ENCODE measurements around the gene DDX10.

The DDX10 gene

DNA sequence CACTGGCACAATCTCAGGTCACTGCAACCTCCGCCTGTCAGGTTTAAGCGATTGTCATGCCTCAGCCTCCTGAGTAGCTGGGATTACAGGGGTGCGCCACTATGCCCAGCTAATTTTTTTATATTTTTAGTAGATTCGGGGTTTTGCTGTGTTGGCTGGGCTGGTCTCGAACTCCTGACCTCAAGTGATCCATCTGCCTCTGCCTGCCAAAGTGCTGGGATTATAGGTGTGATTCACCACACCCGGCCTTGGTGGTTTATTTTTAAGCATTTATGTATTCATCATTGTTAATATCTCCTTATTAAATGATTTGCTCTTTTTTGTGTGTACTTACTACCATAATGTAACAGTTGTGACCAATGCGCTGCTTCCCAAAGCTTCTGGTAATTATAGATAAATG lies 171.7 kb downstream of the DDX10 start:
- no peak for TF ChIP-seq GATA3 (IDR thresholded peaks at IDR 0.05; ENCODE audit: low read depth, low read length)
- TF ChIP-seq GATA2 (IDR thresholded peaks at IDR 0.05; ENCODE audit: low read depth, low read length): no peak

DNA sequence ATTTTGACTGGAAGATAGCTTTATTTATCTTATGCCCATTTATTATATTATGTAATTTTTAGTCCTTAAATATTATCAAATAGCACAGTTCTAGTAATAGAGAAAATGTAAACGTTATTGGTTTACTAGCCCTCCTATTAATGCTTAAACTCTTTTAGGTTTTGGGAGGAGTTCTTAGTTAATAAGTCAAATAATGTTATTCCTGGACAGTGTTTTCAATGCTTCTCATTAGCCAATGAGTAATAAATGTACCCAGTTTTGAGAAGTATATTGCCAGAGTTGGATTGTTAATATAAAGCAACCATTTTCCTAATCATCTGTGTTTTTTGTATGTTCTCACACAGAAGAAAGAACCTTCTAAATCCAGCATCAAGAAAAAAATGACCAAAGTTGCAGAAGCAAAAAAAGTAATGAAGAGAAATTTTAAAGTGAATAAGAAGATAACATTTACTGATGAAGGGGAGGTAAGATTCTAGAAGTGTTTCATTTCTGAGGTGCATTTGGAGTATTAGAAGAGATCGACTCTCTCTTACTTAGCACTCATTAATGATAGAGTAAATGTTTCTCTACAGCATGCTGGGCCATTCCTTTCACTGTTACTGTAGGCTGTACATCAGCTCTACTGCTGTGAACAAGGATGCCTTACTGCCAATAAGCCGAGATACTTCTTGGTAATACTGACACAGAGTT lies 173.4 kb downstream of the DDX10 start:
- TF ChIP-seq GATA3 (IDR thresholded peaks at IDR 0.05; ENCODE audit: low read depth, low read length): no peak

DNA sequence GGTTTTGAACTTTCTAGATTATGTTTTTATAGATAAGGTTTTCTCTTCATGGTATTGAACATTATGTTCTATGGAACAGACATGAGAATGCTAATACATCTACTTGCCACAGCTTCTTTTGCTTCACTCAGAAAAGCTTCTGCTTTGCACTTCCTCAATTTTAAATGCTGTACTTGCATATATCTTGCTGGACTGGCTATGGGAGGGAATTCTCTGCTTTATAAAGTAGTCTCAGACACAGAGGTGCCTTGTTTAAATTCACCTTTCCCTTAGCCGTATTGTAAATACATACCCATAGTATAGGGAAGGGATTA lies 173.9 kb downstream of the DDX10 start:
- TF ChIP-seq GATA3 (IDR thresholded peaks at IDR 0.05; ENCODE audit: low read depth, low read length) (no peak), GATA2 (IDR thresholded peaks at IDR 0.05; ENCODE audit: low read depth, low read length) (no peak)

DNA sequence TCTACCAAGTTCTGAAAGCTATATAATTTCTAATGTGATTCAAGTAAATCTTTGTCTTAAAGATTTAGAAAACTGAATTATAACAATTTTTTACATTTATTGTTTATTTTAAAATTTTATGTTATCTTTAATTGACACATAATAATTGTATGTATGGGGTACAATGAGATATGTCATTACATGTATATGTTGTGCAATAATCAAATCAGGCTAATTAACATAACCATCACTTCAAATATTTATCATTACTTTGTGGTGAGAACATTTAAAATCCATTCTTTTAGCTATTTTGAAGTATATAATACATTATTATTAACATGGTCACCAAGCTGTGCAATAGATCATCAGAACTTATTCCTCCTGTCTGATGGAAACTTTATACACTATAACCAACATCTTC lies 181.1 kb downstream of the DDX10 start:
- no peak for TF ChIP-seq GATA2 (IDR thresholded peaks at IDR 0.05; ENCODE audit: low read depth, low read length)
- TF ChIP-seq GATA3 (IDR thresholded peaks at IDR 0.05; ENCODE audit: low read depth, low read length): no peak

DNA sequence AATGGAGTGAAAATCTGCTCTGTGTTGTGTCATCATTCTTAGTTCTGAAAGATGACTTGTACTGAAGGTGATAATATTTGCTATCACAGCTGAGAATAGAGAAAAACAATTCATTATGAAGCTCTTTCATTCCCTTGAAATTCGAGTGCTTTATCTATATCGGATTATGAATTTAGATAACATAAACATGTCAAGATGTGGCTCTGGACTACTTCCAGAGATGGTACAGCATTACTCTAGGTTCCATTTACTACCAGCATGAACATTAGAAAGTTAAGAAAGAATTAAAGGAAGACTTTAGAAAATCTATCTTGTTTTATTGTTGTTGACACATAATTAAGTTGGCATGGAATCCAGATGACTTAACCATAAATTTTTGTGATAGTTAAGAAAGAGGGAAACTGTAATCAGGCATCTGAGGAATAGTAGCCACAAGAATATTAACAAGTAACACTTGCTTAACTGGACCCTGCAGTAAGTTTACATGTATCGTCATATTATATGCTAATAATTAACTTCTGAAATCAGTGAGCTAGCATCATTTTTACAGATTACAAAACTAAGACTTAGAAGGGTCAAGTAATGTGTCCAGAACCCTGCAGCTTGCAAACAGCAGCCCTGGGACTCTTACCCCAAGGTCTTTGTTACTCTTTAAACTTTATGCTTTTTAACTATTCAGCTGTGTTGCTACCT lies 182.6 kb downstream of the DDX10 start:
- TF ChIP-seq GATA2 (IDR thresholded peaks at IDR 0.05; ENCODE audit: low read depth, low read length) (peak; percentile 60; the same call in 1 of the 2 replicates), GATA3 (IDR thresholded peaks at IDR 0.05; ENCODE audit: low read depth, low read length) (peak; percentile 97)

DNA sequence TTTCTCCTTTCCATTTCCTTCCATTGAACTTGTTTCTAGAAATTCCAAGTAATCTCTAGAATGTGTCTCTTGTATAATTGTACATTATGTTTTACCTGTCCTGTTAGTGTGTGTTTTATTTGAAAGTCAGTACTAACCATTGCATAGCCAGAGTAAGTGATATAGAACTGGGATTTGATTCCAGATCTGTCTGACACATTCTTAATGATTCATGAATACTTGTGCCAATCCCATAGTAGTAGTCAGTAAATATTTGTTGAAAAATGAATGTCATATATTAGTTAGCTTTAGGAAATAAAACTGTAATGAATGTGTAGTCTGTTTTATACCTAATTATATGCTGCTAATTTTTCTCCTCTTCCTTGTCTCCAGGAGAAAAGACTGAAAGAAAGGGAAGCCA lies 186.9 kb downstream of the DDX10 start:
- TF ChIP-seq GATA3 (IDR thresholded peaks at IDR 0.05; ENCODE audit: low read depth, low read length) (no peak), GATA2 (IDR thresholded peaks at IDR 0.05; ENCODE audit: low read depth, low read length) (no peak)

DNA sequence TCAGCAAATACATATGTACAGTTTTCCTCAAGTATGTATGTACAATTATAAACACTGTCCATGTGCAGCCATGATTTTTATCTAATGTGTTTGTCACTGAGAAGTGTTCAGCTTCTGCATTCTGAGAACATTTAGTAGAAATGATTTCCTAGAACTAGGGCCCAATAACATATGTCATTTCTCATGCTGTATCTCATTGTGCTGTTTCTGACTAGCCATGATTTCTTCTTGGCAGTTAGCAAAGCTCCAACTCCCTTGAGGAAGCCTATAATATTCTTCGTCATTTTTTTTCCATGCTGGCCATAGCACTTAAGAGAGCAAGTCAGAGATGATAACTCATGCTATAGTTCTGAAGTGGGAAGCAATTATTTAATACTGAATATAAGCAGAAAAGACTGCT lies 187.8 kb downstream of the DDX10 start:
- TF ChIP-seq GATA3 (IDR thresholded peaks at IDR 0.05; ENCODE audit: low read depth, low read length) (no peak), GATA2 (IDR thresholded peaks at IDR 0.05; ENCODE audit: low read depth, low read length) (no peak)

DNA sequence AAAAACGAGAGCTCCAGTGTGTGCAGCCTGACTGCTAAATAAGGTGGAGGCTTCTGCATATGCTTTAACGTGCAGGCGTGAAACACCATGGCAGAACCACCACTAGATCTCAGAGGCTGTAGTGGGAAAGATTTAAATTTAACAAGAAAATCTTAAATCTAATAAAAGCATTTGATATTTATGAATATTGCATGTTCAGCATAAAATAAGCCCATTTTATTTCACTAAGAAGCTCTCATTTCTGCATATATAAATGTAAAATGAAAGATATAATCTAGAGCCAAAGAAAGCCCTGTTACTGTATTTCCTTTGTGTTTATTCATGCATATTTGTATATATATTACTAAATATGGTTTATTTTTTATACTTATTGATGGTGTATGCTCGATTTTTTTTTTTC lies 188.3 kb downstream of the DDX10 start:
- no peak for TF ChIP-seq GATA3 (IDR thresholded peaks at IDR 0.05; ENCODE audit: low read depth, low read length)
- no peak for TF ChIP-seq GATA2 (IDR thresholded peaks at IDR 0.05; ENCODE audit: low read depth, low read length)

DNA sequence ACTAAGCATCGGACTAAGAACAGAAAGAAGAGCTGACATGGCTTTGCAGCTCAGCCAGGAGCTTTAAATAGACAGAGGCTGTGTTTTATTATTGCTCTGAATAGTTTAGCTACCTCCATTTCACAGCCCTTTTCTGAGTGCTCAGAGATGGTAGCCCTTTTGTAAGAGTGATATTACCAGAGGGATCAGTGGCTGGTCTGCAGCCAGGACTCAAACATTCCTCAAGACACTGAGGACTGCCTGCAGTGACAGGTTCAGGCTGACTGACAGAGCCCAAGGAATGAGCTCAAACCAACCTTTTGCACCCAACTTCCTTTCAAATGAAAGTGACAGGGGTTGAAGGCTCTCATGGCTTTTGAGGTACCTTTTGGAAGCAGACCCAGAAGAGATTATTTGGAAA lies 189.0 kb downstream of the DDX10 start:
- TF ChIP-seq GATA2 (IDR thresholded peaks at IDR 0.05; ENCODE audit: low read depth, low read length) (no peak), GATA3 (IDR thresholded peaks at IDR 0.05; ENCODE audit: low read depth, low read length) (no peak)

DNA sequence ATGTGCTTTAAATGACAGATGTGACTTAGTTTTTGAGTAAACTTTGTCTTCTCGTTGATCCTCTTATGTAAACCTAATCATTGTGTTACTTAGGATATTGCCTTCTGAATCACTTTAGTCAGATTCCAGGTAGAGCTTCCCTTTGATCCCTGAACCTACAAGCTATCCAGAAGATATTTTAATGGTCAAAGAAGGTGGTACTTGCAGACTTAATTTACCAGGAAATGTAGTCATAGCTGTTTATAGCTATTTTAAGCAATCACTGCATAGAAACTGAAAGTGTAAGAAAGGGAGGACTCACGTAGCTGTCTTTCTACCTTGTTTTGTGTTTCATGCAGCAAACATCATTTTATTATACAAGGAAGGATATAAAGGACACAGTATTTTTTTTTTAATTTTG lies 189.5 kb downstream of the DDX10 start:
- TF ChIP-seq GATA3 (IDR thresholded peaks at IDR 0.05; ENCODE audit: low read depth, low read length): no peak
- no peak for TF ChIP-seq GATA2 (IDR thresholded peaks at IDR 0.05; ENCODE audit: low read depth, low read length)

DNA sequence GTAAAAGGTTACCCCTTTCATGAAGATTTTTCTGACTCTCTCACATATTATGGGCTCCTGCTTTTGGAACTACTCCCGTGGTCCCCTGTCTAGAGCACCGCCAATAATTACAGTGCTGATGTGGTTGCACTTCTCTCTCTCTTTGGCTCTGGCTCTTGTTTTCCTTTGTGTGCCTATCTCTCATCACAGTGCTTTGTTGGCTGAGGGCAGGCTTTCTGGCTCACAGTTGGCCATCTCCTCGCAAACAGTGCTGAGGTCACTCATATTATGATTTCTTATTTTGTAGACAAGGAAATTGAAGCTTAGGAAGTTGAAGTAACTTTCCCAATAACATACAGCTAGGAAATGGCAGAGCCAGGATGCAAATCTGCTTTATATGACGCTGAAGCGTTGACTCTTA lies 192.5 kb downstream of the DDX10 start:
- no peak for TF ChIP-seq GATA3 (IDR thresholded peaks at IDR 0.05; ENCODE audit: low read depth, low read length)
- TF ChIP-seq GATA2 (IDR thresholded peaks at IDR 0.05; ENCODE audit: low read depth, low read length): no peak

DNA sequence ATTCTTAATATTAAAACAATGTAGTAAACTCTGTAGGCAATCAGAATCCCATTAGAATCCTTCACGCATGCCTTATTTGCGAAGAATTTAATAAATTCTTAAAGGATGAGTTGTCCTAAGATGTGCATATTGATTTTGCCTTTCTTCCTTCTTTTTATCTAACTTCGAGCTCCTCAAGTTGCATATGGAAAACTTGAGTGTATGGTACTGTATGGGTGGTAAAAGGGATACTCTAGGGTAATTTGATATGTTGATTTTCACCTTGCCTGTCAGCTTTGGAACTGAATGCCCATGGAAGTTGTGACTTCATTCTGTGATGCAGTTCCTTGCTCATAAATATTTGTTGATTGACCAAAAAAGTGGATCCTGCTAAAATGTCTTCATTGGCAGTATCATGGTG lies 193.8 kb downstream of the DDX10 start:
- TF ChIP-seq GATA2 (IDR thresholded peaks at IDR 0.05; ENCODE audit: low read depth, low read length) (no peak), GATA3 (IDR thresholded peaks at IDR 0.05; ENCODE audit: low read depth, low read length) (no peak)

DNA sequence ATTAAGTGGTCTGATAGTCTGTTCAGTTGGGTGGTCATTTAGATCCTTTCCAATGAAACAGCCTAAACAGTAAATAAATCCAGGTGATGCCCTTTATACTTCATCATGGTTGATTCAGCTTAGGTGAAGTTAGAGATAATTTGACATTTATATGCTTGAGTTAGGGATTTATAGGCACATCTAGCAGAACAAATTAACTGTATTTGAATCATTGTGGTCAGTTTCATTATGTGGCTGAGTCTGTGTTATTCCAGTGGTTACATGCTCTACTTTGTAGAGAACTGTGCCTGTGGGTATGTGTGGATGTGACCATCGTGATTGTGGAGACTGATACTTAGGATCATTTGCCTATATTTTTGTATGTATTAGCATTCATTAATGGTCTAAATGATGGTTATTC lies 194.6 kb downstream of the DDX10 start:
- no peak for TF ChIP-seq GATA3 (IDR thresholded peaks at IDR 0.05; ENCODE audit: low read depth, low read length)
- no peak for TF ChIP-seq GATA2 (IDR thresholded peaks at IDR 0.05; ENCODE audit: low read depth, low read length)

DNA sequence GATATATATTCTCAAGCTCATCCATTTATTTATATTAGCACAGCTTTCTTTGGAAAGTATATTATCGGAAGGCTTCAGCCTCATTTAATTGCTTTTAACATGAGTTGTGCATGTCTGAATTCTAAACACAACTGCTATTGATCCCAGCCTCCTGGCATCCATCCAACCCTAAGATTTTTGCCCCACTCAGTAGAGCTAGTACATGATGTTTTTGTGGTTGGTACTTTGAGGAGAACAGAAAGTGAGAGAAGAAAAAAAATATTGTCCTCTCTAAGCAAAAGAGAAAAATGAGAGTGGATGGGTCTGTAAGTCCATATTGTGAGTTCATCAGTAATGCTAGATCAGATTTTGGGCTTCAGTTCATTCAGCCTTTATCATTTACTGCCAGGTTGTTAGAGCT lies 198.7 kb downstream of the DDX10 start:
- TF ChIP-seq GATA3 (IDR thresholded peaks at IDR 0.05; ENCODE audit: low read depth, low read length) (no peak), GATA2 (IDR thresholded peaks at IDR 0.05; ENCODE audit: low read depth, low read length) (no peak)

DNA sequence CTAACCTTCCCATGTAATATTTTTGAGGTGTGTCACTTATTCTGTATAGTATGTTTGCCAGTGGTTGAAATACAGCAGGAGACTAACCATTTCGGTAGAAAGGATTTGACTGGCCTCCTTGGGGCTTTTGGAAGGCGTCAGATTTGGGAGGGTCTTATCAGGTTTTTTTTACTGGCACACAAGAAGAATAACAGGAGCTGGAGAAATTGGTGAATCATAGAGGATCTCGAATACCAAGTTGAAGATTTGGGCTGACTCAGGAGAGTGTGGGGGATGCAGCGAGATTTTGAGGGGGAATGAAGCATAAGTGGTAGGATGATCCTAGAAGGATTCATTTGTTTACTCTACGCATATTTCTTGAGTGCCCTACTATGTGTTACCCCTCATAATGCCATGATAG lies 200.5 kb downstream of the DDX10 start:
- no peak for TF ChIP-seq GATA2 (IDR thresholded peaks at IDR 0.05; ENCODE audit: low read depth, low read length)
- no peak for TF ChIP-seq GATA3 (IDR thresholded peaks at IDR 0.05; ENCODE audit: low read depth, low read length)

DNA sequence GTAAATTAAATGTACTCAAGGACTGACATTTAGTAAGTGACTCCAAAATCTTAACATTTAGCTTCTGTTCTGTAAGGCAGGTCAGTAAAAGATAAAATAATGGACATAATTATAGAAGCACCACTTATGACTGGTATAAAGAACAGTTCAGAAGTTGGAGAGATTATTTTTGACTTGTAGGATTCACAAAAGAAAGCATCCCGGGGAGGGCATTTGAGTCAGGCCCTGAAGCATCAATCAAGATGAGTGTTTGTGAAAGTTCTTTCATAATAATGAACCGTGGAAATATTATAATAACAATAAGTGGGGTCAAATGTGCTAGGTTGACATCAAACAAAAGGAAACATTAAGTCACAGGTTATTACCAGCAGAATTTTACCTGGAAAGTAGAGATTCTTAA lies 201.9 kb downstream of the DDX10 start:
- TF ChIP-seq GATA2 (IDR thresholded peaks at IDR 0.05; ENCODE audit: low read depth, low read length): no peak
- TF ChIP-seq GATA3 (IDR thresholded peaks at IDR 0.05; ENCODE audit: low read depth, low read length): no peak

All from SH-SY5Y (cell line).